ENCODE data around the gene SYNDIG1L. TPM values are rescaled to one million over a fixed set of nuclear protein-coding genes. Genes with fewer than 3 reads are reported as not detected.

SYNDIG1L gene
- total and polyA plus RNA-seq, 2 of the 13 experiments (the other 11 are each of a cell fraction or from before 2014, with no cell fraction given) = 0.04 TPM; not detected in 1

DNA sequence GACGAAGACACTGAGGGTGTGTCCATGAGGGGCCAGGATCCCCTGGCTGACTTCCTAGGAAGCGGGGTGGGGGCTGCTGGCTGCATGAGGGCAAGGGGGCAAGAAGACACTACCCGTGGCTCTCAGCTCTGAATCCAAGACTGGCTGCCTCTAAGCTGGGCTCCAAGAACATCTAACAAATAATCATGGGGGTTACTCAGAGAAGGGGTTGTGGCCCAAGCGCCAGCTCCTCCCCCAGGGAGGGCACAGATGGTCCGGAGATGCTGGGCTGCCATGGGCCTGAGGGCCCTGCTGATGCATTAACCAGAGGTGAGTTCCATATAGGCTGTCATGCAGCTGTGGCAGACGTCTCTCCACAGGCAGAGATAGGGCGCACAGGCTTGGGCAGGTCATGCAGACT, 14.3 kb downstream of the SYNDIG1L start:
- no peak overlapping the region for H3K27ac ChIP-seq (ENCODE audit: extremely low read length, insufficient read depth, low read length)
- ChIA-PET POLR2A (no interaction called here), CTCF (ENCODE audit: low intra/inter-chr PET ratio, low total read pairs) (no interaction called here)
- no peak for FAIRE-seq
- no peak overlapping the region for H3K9ac ChIP-seq (ENCODE audit: insufficient read depth, low read depth, low read length)
- peaks cover 0 to 15% of the 10 kb centered on the region in 2 experiments; a peak in 2 of 5 replicates for H3K27me3 ChIP-seq (ENCODE audit: control insufficient read depth in 1 of 2, insufficient read depth in 2 of 2, low read length in 2 of 2)
- ATAC-seq = no peak
- no peak for TF ChIP-seq KLF16 (CRISPR knock-in tag; IDR thresholded peaks at IDR 0.05)
- TF ChIP-seq ZNF317 (CRISPR knock-in tag; IDR thresholded peaks at IDR 0.05) = no peak
- TF ChIP-seq ZC3H4 (CRISPR knock-in tag; IDR thresholded peaks at IDR 0.05; ENCODE audit: borderline replicate concordance) = no peak
- no peak for TF ChIP-seq ZNF782 (CRISPR knock-in tag; IDR thresholded peaks at IDR 0.05; ENCODE audit: borderline replicate concordance)
- TF ChIP-seq CEBPB (IDR thresholded peaks at IDR 0.05; ENCODE audit: borderline replicate concordance, low read depth, low read length) = no peak
- no peak for TF ChIP-seq TCF12 (IDR thresholded peaks at IDR 0.05)
- no peak for TF ChIP-seq TCF12 (CRISPR knock-in tag; IDR thresholded peaks at IDR 0.05)
- TF ChIP-seq MAFG (CRISPR knock-in tag; IDR thresholded peaks at IDR 0.05) = no peak
- TF ChIP-seq, protein P1, sequence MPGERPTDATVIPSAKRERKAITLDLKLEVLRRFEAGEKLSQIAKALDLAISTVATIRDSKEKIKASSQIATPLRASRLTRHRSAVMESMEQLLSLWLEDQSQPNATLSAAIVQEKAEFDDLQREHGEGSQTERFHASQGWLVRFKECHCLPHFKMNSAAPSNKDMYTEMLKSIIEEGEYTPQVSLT (CRISPR knock-in tag; IDR thresholded peaks at IDR 0.05; ENCODE audit: borderline replicate concordance, low read depth) = no peak
- no peak for TF ChIP-seq GATAD2A (CRISPR knock-in tag; IDR thresholded peaks at IDR 0.05)
- TF ChIP-seq HMG20B (CRISPR knock-in tag; conservative IDR thresholded peaks at IDR 0.05) = no peak
- TF ChIP-seq RBM22 (optimal IDR thresholded peaks at IDR 0.05; ENCODE audit: low read length) = no peak
- TF ChIP-seq KAT2B (IDR thresholded peaks at IDR 0.05; ENCODE audit: borderline replicate concordance, low read depth, low read length) = no peak
- TF ChIP-seq TSC22D2 (CRISPR knock-in tag; IDR thresholded peaks at IDR 0.05; ENCODE audit: borderline replicate concordance) = no peak
- TF ChIP-seq IKZF4 (CRISPR knock-in tag; IDR thresholded peaks at IDR 0.05; ENCODE audit: borderline replicate concordance, low read depth, not compliant biosample characterization) = no peak
- TF ChIP-seq SP140L (CRISPR knock-in tag; IDR thresholded peaks at IDR 0.05; ENCODE audit: borderline replicate concordance) = no peak
- TF ChIP-seq SYNCRIP (IDR thresholded peaks at IDR 0.05; ENCODE audit: insufficient read depth, low read depth, low read length) = no peak
- TF ChIP-seq HDAC1 (CRISPR knock-in tag; IDR thresholded peaks at IDR 0.05) = no peak
- no peak for TF ChIP-seq SIN3B (IDR thresholded peaks at IDR 0.05; ENCODE audit: low read length)
- no peaks in the 10 kb centered on the region for H3K9me3 ChIP-seq (ENCODE audit: low read length)
- 0% methylated on average over 4 of the region's 7 CpGs for WGBS (ENCODE audit: low lambda C conversion rate)
- no peak overlapping the region for H3K4me2 ChIP-seq (ENCODE audit: low read depth, low read length)
- DNase-seq (ENCODE audit: low spot score) = no peak
- no peaks in the 10 kb centered on the region for H3K79me2 ChIP-seq (ENCODE audit: insufficient read depth, low read length)
- H2AFZ ChIP-seq (ENCODE audit: low read length) = no peak overlapping the region
- in situ Hi-C loops (cut with HindIII; ENCODE audit: extremely low pct_ligation_motif_present, low pct_unique_long_range_greater_than_20kb) = no loop called here
- no peaks in the 10 kb centered on the region for H3K4me1 ChIP-seq (ENCODE audit: insufficient read depth, low read length)
- H3K4me3 ChIP-seq (replicated peaks in 1 of 3; ENCODE audit: insufficient read depth in 1 of 3, low read depth in 2 of 3, low read length in 3 of 3) = no peak overlapping the region
- intact Hi-C loops (cut with micrococcal nuclease; ENCODE audit: unreplicated experiment) = no loop called here
- no peaks in the 10 kb centered on the region for H3K36me3 ChIP-seq (replicated peaks in 1 of 2; ENCODE audit: control insufficient read depth in 1 of 2, insufficient read depth in 2 of 2, low read length in 2 of 2)
- no peaks in the 10 kb centered on the region for H4K20me1 ChIP-seq (ENCODE audit: insufficient read depth, low read length)
- no TSS peak for BruUV-seq (replicated peaks)
